HEK293T (cell line): ENCODE measurements around the gene PKN3.

Experiments used
- CTCF ChIA-PET: fragments of 350-600 bp; formaldehyde crosslinking; extraction: SDS; loops from one replicate; lab custom pipeline; 2021; ENCODE audit warnings: antibody characterized with exemption, inconsistent platforms; lab: Yijun Ruan, JAX
- POLR2A ChIA-PET: fragments of 350-600 bp; formaldehyde crosslinking; extraction: SDS; loops from one replicate; lab custom pipeline; 2020; ENCODE audit warnings: antibody characterized with exemption, inconsistent platforms; lab: Yijun Ruan, JAX
- DNase-seq: peaks from one replicate; pipeline ENCODE4 v3.0.0; 2012; ENCODE audit warnings: mixed read lengths; ENCODE audit errors: extremely low spot score
- ARNT ChIP-seq: fragments of 450-650 bp; IDR thresholded peaks from 2 replicates; pipeline ENCODE4 v1.6.1; 2017; ENCODE audit warnings: mild to moderate bottlenecking
- BHLHE40 ChIP-seq: fragments of 450-650 bp; IDR thresholded peaks from 2 replicates; pipeline ENCODE4 v1.6.1; 2016; ENCODE audit warnings: mild to moderate bottlenecking, moderate library complexity, borderline replicate concordance
- CTBP1 ChIP-seq: fragments of 450-650 bp; IDR thresholded peaks from 2 replicates; pipeline ENCODE4 v1.6.1; 2016; ENCODE audit warnings: borderline replicate concordance
- ELF4 ChIP-seq: fragments of 450-650 bp; IDR thresholded peaks from 2 replicates; pipeline ENCODE4 v1.6.1; 2017; ENCODE audit warnings: antibody characterized with exemption
- FOXA1 ChIP-seq: fragments of 450-650 bp; IDR thresholded peaks from 2 replicates; pipeline ENCODE4 v1.6.1; 2016; ENCODE audit warnings: mild to moderate bottlenecking
- FOXK2 ChIP-seq: fragments of 450-650 bp; IDR thresholded peaks from 2 replicates; pipeline ENCODE4 v1.6.1; 2016; ENCODE audit warnings: mild to moderate bottlenecking
- FOXM1 ChIP-seq: fragments of 450-650 bp; IDR thresholded peaks from 2 replicates; pipeline ENCODE4 v1.6.1; 2017; ENCODE audit warnings: mild to moderate bottlenecking, borderline replicate concordance
- HDGF ChIP-seq: fragments of 450-650 bp; IDR thresholded peaks from 2 replicates; pipeline ENCODE4 v1.6.1; 2017; ENCODE audit warnings: antibody characterized with exemption, borderline replicate concordance
- L3MBTL2 ChIP-seq: fragments of 450-650 bp; conservative IDR thresholded peaks from 2 replicates; pipeline ENCODE4 v1.6.1; 2016; ENCODE audit warnings: mild to moderate bottlenecking
- LEF1 ChIP-seq: fragments of 450-650 bp; IDR thresholded peaks from 2 replicates; pipeline ENCODE4 v1.6.1; 2017; ENCODE audit warnings: mild to moderate bottlenecking, borderline replicate concordance
- NFRKB ChIP-seq: fragments of 450-650 bp; IDR thresholded peaks from 2 replicates; pipeline ENCODE4 v1.6.1; 2016; ENCODE audit warnings: mild to moderate bottlenecking, moderate library complexity
- SP1 ChIP-seq: fragments of 450-650 bp; IDR thresholded peaks from 2 replicates; pipeline ENCODE4 v1.6.1; 2017
- SUZ12 ChIP-seq: fragments of 450-650 bp; IDR thresholded peaks from 2 replicates; pipeline ENCODE4 v1.6.1; 2016; ENCODE audit warnings: mild to moderate bottlenecking
- TARDBP ChIP-seq: fragments of 450-650 bp; IDR thresholded peaks from 2 replicates; pipeline ENCODE4 v1.6.1; 2016
- ZNF384 ChIP-seq: fragments of 450-650 bp; IDR thresholded peaks from 2 replicates; pipeline ENCODE4 v1.6.1; 2016
- TF ChIP-seq, protein P1 (sequence below): fragments of 450-650 bp; IDR thresholded peaks from 2 replicates; pipeline ENCODE4 v1.6.1; 2016

The PKN3 gene

DNA sequence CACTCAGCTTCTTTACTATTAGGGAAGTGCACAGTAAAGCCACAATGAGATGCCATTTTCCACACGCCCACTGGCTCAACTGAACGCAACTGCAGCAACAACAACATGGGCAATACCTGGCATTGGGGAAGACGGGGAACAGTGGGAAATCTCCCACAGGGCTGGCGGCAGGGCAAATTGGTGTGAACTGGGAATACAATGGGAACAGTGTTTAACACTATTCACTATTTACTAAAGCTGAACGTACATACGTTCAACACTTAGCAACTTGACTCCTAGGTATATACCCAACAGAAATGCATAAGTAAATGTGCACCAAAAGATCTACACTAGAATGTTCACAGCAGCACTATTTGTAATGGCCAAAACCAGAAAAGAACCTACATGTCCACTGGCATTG is 55.3 kb downstream of the PKN3 start:
- TF ChIP-seq ZNF384, result no peak
- ChIA-PET POLR2A (no interaction called here), CTCF (no interaction called here)
- DNase-seq, result no peak

DNA sequence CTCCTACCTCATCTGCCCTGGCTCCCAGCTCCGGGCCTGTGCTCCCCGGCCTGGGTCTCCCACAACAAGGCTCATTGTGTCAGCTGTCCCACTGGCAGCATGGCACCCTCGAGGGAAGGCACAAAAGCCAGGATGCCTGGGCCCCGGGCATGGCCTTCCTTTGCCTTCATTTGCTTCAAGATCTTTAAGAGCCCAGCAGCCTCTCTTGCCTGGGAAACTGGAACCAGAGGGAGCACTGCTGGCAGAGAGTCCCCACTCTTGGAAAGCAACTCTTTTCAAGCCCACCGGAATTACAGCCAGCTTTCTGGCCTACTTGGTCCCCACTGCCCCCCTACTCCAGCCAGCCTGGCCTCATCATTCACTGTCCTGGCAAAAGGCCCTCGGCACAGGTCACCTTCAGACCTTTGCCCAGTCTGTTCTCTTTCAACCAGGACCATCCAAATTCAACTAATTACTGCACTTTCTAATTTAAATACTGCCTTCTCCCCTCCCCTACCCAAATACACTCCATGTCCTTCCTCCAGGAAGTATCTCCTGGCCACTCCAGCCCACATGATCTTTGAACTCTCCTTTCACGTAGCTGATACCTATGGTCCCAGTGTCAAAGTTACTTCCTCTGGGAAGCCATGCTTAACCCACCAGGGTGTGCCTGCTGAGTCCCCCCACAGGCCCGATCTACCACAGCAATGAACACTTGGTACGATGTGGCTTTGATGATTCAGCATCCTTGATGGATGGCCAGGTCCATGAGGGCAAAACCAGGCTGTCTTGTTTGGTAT is 60.6 kb downstream of the PKN3 start:
- POLR2A ChIA-PET, result interaction anchor here (1.0 to 1.4 kb wide), 2 partner anchors 9 to 159 kb away, joined by 3 read pairs; partner anchors contain the start of gene ZER1
- no peak for DNase-seq
- TF ChIP-seq BHLHE40, result no peak
- no peak for TF ChIP-seq ELF4
- TF ChIP-seq HDGF, result no peak
- TF ChIP-seq ZNF384, result no peak
- no peak for TF ChIP-seq FOXM1
- no peak for TF ChIP-seq ARNT
- no peak for TF ChIP-seq SP1
- TF ChIP-seq FOXA1, result no peak
- no peak for TF ChIP-seq FOXK2
- TF ChIP-seq NFRKB, result no peak
- no peak for TF ChIP-seq TARDBP
- no peak for TF ChIP-seq LEF1
- no peak for TF ChIP-seq SUZ12
- TF ChIP-seq CTBP1, result no peak
- CTCF ChIA-PET, result no interaction called here

DNA sequence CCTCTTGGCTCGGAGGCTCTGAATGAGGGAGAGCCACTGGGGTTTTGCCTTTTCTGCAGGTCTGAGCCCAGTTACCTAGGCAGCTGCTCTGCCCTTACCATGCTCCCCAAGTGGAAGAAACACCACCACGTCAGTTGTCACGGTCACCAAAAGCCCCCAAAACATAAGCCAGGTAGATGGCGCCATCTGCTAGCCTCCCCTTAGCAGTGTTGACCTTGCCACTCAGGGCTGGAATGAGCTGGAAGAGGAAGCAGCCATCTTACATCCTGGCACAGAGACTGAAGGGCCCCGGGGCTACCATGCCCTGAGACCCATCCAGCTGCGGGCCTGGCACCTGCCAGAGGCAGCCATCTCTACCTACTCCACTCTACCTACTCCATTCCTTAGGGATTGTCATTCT is 62.1 kb downstream of the PKN3 start:
- DNase-seq, result no peak
- TF ChIP-seq ARNT (no peak), FOXA1 (no peak), SUZ12 (no peak), NFRKB (no peak), HDGF (no peak), ZNF384 (no peak), TARDBP (no peak), FOXK2 (no peak), LEF1 (no peak), ELF4 (no peak), FOXM1 (no peak), SP1 (no peak), BHLHE40 (no peak), CTBP1 (no peak), L3MBTL2 (no peak)
- TF ChIP-seq, protein P1, sequence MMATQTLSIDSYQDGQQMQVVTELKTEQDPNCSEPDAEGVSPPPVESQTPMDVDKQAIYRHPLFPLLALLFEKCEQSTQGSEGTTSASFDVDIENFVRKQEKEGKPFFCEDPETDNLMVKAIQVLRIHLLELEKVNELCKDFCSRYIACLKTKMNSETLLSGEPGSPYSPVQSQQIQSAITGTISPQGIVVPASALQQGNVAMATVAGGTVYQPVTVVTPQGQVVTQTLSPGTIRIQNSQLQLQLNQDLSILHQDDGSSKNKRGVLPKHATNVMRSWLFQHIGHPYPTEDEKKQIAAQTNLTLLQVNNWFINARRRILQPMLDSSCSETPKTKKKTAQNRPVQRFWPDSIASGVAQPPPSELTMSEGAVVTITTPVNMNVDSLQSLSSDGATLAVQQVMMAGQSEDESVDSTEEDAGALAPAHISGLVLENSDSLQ, result no peak
- ChIA-PET POLR2A (interaction anchor here (0.6 to 1.0 kb wide), 2 partner anchors 54 to 81 kb away, joined by 4 read pairs; partner anchors contain the start of gene ENDOG), CTCF (no interaction called here)

DNA sequence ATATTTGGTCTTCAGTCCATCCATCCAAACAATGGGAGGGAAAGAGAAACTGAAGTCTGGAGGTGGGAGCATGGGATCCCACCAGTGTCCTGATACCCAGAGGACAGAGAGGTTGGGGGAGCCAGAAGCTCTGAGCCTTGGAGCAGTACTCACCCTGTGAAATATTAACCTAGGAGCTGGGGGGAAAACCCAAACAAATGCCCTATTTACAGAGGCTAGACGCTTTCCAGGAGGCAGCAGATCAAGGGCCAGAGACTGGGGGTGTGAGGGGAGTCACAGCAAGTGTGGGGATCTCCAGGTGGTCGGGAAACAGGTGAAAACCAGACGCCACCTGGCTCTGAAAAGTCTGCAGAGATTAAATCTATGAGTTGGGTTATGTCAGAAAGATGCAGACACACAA is 63.2 kb downstream of the PKN3 start:
- ChIA-PET POLR2A (interaction anchor here (0.9 kb wide), 1 partner anchor 24 kb away, joined by 3 read pairs; no protein-coding TSS in a partner anchor), CTCF (no interaction called here)
- no peak for DNase-seq
- TF ChIP-seq BHLHE40 (no peak), LEF1 (no peak), ZNF384 (no peak), SP1 (no peak), CTBP1 (no peak), FOXA1 (no peak), ELF4 (no peak), FOXM1 (no peak), FOXK2 (no peak)

DNA sequence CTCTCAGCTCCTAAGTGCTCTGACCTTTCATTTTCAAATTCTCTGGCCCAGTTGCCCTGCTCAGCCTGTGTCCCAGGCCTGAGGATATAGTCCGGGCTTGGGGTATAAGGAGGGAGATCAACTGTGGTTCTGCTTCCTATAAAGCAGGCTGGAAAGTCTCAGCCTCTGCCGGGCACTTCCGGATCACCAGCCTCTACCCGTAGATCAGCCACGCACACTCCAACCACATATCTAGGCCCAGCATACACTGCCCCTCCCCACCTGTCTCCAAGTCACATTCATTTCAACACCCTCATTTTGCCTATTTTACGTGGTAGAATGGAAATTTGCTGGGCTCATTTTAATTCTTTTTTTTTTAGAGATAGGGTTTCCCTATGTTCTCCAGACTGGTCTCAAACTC is 66.3 kb downstream of the PKN3 start:
- no peak for TF ChIP-seq ELF4
- no peak for TF ChIP-seq BHLHE40
- TF ChIP-seq L3MBTL2, result no peak
- no peak for TF ChIP-seq HDGF
- TF ChIP-seq, protein P1, result no peak
- no peak for TF ChIP-seq SP1
- ChIA-PET CTCF (no interaction called here), POLR2A (no interaction called here)
- no peak for DNase-seq
